H1 (cell line): ENCODE measurements around the gene LAMC3. TPM values are rescaled to one million over a fixed set of nuclear protein-coding genes. Genes with fewer than 3 reads are reported as not detected.

Experiments
- CTCF ChIA-PET: fragments of 300-600 bp; sonication (Branson Sonifier 250); formaldehyde crosslinking; loops from one replicate; lab custom pipeline; 2021; ENCODE audit not compliant: partially characterized antibody; lab: Charles Lee
- POLR2A ChIA-PET: fragments of 300-600 bp; sonication (Branson Sonifier 250); formaldehyde crosslinking; loops from one replicate; lab custom pipeline; 2021; ENCODE audit warnings: inconsistent platforms; ENCODE audit not compliant: partially characterized antibody; lab: Charles Lee
- DNase-seq, 2 experiments: peaks; one replicate each; pipeline versions ENCODE4 v3.0.0 to v3.0.0-alpha.2; 2010 to 2022; ENCODE audit warnings: low spot score in 2 of 2, low read depth in 1 of 2, mixed read lengths in 1 of 2
- FAIRE-seq: peaks from 2 replicates; lab custom pipeline; 2011; peaks lifted over from hg19 to GRCh38; lab: Jason Lieb, UNC
- H2AFZ ChIP-seq: 2 replicates; pipeline ENCODE4 v1.8.1; 2012; ENCODE audit warnings: low read length, inconsistent platforms
- H2AK5ac ChIP-seq: 2 replicates; pipeline ENCODE4 v1.6.1; 2013; ENCODE audit warnings: low read depth, low read length
- H2BK120ac ChIP-seq: replicated peaks from 2 replicates; pipeline ENCODE3; 2013; ENCODE audit warnings: low read depth, low read length, inconsistent platforms
- H2BK12ac ChIP-seq: 2 replicates; pipeline ENCODE4 v1.6.1; 2013; ENCODE audit warnings: low read depth, low read length
- H2BK15ac ChIP-seq: 2 replicates; pipeline ENCODE4 v1.6.1; 2013; ENCODE audit warnings: low read length
- H2BK20ac ChIP-seq: 2 replicates; pipeline ENCODE4 v1.6.1; 2013; ENCODE audit warnings: low read length
- H2BK5ac ChIP-seq: 2 replicates; pipeline ENCODE4 v1.6.1; 2013; ENCODE audit warnings: low read depth, low read length
- H3K14ac ChIP-seq: 2 replicates; pipeline ENCODE4 v1.6.1; 2013; ENCODE audit warnings: inconsistent platforms; ENCODE audit not compliant: insufficient read length
- H3K18ac ChIP-seq: 2 replicates; pipeline ENCODE4 v1.6.1; 2013; ENCODE audit warnings: low read length; ENCODE audit errors: extremely low read depth
- H3K23ac ChIP-seq: 2 replicates; pipeline ENCODE4 v1.6.1; 2013; ENCODE audit warnings: inconsistent platforms; ENCODE audit not compliant: insufficient read length
- H3K23me2 ChIP-seq: 2 replicates; pipeline ENCODE4 v1.6.1; 2013; ENCODE audit warnings: low read depth, low read length
- H3K27ac ChIP-seq: 2 replicates; pipeline ENCODE4 v1.6.1; 2011; ENCODE audit warnings: low read depth, low read length, inconsistent platforms
- H3K27me3 ChIP-seq, 4 experiments: replicated peaks in 1 of 4; 1 replicate in 1 of 4; 2 replicates in 3 of 4; pipeline versions ENCODE4 v1.6.1 to v1.8.1; 2011 to 2013; ENCODE audit warnings: low read length in 3 of 4, mild to moderate bottlenecking in 3 of 4, inconsistent platforms in 2 of 4, mixed read lengths in 2 of 4, moderate library complexity in 1 of 4; ENCODE audit not compliant: control insufficient read depth in 3 of 4, insufficient read depth in 3 of 4; ENCODE audit errors: extremely low read depth in 1 of 4
- H3K36me3 ChIP-seq, 4 experiments: 2 replicates each; pipeline versions ENCODE4 v1.6.1 to v1.8.1; 2011 to 2013; ENCODE audit warnings: mild to moderate bottlenecking in 4 of 4, low read length in 3 of 4, moderate library complexity in 2 of 4, control low read depth in 1 of 4, inconsistent platforms in 1 of 4; ENCODE audit not compliant: insufficient read depth in 4 of 4, control insufficient read depth in 2 of 4
- H3K4ac ChIP-seq: replicated peaks from 2 replicates; pipeline ENCODE3; 2013; ENCODE audit warnings: low read length, low read depth, mixed read lengths, inconsistent platforms; ENCODE audit not compliant: insufficient read length
- H3K4me1 ChIP-seq, 4 experiments: replicated peaks in 1 of 4; 1 replicate in 1 of 4; 2 replicates in 3 of 4; pipeline versions ENCODE4 v1.6.1 to v1.8.1; 2011 to 2013; ENCODE audit warnings: low read length in 3 of 4, inconsistent platforms in 2 of 4, mixed read lengths in 1 of 4; ENCODE audit not compliant: insufficient read depth in 4 of 4, control insufficient read depth in 3 of 4
- H3K4me2 ChIP-seq, 2 experiments: 2 replicates each; pipeline versions ENCODE4 v1.6.1 to v1.8.1; 2011 to 2013; ENCODE audit warnings: low read depth in 2 of 2, low read length in 2 of 2, control low read depth in 1 of 2, inconsistent platforms in 1 of 2, mild to moderate bottlenecking in 1 of 2; ENCODE audit not compliant: insufficient read depth in 1 of 2
- H3K4me3 ChIP-seq, 4 experiments: fragments of 200-600, 300-600 bp in 1 of 4; sonication (generic), shearing (Covaris generic), sonication (Bioruptor Twin) in 1 of 4; 2 replicates each; pipeline versions ENCODE4 v1.5.1 to v1.8.1; 2011 to 2016; ENCODE audit warnings: low read length in 4 of 4, low read depth in 3 of 4, control low read depth in 2 of 4, inconsistent platforms in 2 of 4, mild to moderate bottlenecking in 2 of 4, mixed read lengths in 1 of 4, moderate library complexity in 1 of 4; ENCODE audit not compliant: insufficient read depth in 2 of 4; ENCODE audit errors: extremely low read depth in 1 of 4
- H3K56ac ChIP-seq: replicated peaks from 2 replicates; pipeline ENCODE3; 2013; ENCODE audit warnings: low read depth, mild to moderate bottlenecking, mixed read lengths, low read length, inconsistent platforms; ENCODE audit not compliant: insufficient read length
- H3K79me1 ChIP-seq: 2 replicates; pipeline ENCODE4 v1.6.1; 2013; ENCODE audit warnings: low read depth, low read length, control low read depth
- H3K79me2 ChIP-seq, 2 experiments: 2 replicates each; pipeline versions ENCODE4 v1.6.1 to v1.8.1; 2012 to 2013; ENCODE audit warnings: low read length in 2 of 2, mild to moderate bottlenecking in 2 of 2, inconsistent platforms in 1 of 2; ENCODE audit not compliant: insufficient read depth in 2 of 2, control insufficient read depth in 1 of 2
- H3K9ac ChIP-seq, 4 experiments: replicated peaks in 1 of 4; 1 replicate in 1 of 4; 2 replicates in 3 of 4; pipeline versions ENCODE4 v1.6.1 to v1.8.1; 2011 to 2013; ENCODE audit warnings: low read depth in 3 of 4, low read length in 3 of 4, control low read depth in 2 of 4, mild to moderate bottlenecking in 2 of 4, moderate library complexity in 2 of 4, inconsistent platforms in 1 of 4; ENCODE audit errors: extremely low read depth in 1 of 4
- H3K9me3 ChIP-seq, 2 experiments: 2 replicates each; pipeline versions ENCODE4 v1.6.1 to v1.8.1; 2012 to 2013; ENCODE audit warnings: mild to moderate bottlenecking in 2 of 2, moderate library complexity in 2 of 2, control low read depth in 1 of 2, inconsistent platforms in 1 of 2, low read depth in 1 of 2, low read length in 1 of 2, mixed read lengths in 1 of 2; ENCODE audit not compliant: insufficient read depth in 2 of 2
- H4K20me1 ChIP-seq, 2 experiments: replicated peaks in 1 of 2; 2 replicates each; pipeline versions ENCODE3 to v1.8.1; 2011 to 2013; ENCODE audit warnings: inconsistent platforms in 2 of 2, low read length in 2 of 2, mild to moderate bottlenecking in 1 of 2; ENCODE audit not compliant: insufficient read depth in 2 of 2, control insufficient read depth in 1 of 2
- H4K5ac ChIP-seq: 2 replicates; pipeline ENCODE4 v1.6.1; 2013; ENCODE audit warnings: low read length, low read depth, mixed read lengths, inconsistent platforms; ENCODE audit not compliant: insufficient read length
- H4K8ac ChIP-seq: 2 replicates; pipeline ENCODE4 v1.8.0; 2013; ENCODE audit warnings: mild to moderate bottlenecking, moderate library complexity, low read length, inconsistent platforms; ENCODE audit not compliant: insufficient read depth; ENCODE audit errors: extremely low read depth
- H4K91ac ChIP-seq: replicated peaks from 2 replicates; pipeline ENCODE3; 2013; ENCODE audit warnings: low read length, mixed read lengths, inconsistent platforms; ENCODE audit not compliant: insufficient read length
- ASH2L ChIP-seq: fragments of 200-600, 300-600 bp; sonication (generic); IDR thresholded peaks from one replicate; pipeline ENCODE4 v1.7.1; 2017; ENCODE audit warnings: low read length
- CEBPB ChIP-seq: IDR thresholded peaks from 2 replicates; pipeline ENCODE4 v1.6.1; 2012; ENCODE audit warnings: low read depth, low read length
- JUND ChIP-seq: IDR thresholded peaks from 2 replicates; pipeline ENCODE4 v1.6.1; 2011; ENCODE audit warnings: mild to moderate bottlenecking, improper control_type of control experiment, low read length
- KDM5A ChIP-seq: fragments of 200-600 bp; IDR thresholded peaks from 2 replicates; pipeline ENCODE4 v1.7.1; 2012; ENCODE audit warnings: mild to moderate bottlenecking, low read length, inconsistent platforms, mixed read lengths
- NANOG ChIP-seq: IDR thresholded peaks from 2 replicates; pipeline ENCODE4 v1.6.1; 2011; ENCODE audit warnings: low read length, low read depth, mild to moderate bottlenecking, inconsistent platforms; ENCODE audit not compliant: insufficient read depth, poor library complexity, severe bottlenecking
- POLR2AphosphoS5 ChIP-seq: IDR thresholded peaks from 2 replicates; pipeline ENCODE4 v1.6.1; 2011; ENCODE audit warnings: low read depth, low read length
- SAP30 ChIP-seq: fragments of 300-600 bp; sonication (generic); IDR thresholded peaks from 2 replicates; pipeline ENCODE4 v1.7.1; 2012; ENCODE audit warnings: low read length, moderate library complexity, mild to moderate bottlenecking, inconsistent platforms; ENCODE audit not compliant: insufficient read depth, insufficient replicate concordance
- SP1 ChIP-seq: IDR thresholded peaks from 2 replicates; pipeline ENCODE4 v1.6.1; 2011; ENCODE audit warnings: low read depth, low read length
- WGBS, 2 experiments: shearing (Covaris generic) in 1 of 2; methylation state at CpG; one replicate each; pipeline versions ENCODE4 v1.1.6 to v1.1.7; 2013 to 2015; ENCODE audit warnings: low lambda C conversion rate in 2 of 2, mixed read lengths in 2 of 2, inconsistent platforms in 1 of 2, low coverage in 1 of 2, missing lambda C conversion rate in 1 of 2; ENCODE audit not compliant: insufficient replicate concordance in 2 of 2, insufficient coverage in 1 of 2, insufficient read length in 1 of 2; ENCODE audit errors: extremely low coverage in 1 of 2, missing lambda C conversion rate in 1 of 2; 5-methylcytosine and 5-hydroxymethylcytosine counted together
- polyA plus RNA-seq, 7 experiments: library from polyadenylated mRNA; depleted of rRNA in 3 of 7; stranded (reverse) in 5 of 7; unstranded in 2 of 7; fragments of >200 nt in 5 of 7; fragments of 200-250 nt in 2 of 7; gene quantifications; 1 replicate in 5 of 7; 2 replicates in 1 of 7; 4 replicates in 1 of 7; pipeline versions ENCODE4 v1.2.1 to v1.2.3, GENCODE V29; 2011 to 2013; ENCODE audit warnings: missing spikeins in 2 of 7, mixed read lengths in 2 of 7
- total RNA-seq: library from RNA; stranded (reverse); fragmentation: NEBNext Ultra II Directional; extraction: Animal tissue kit (Norgen Biotek cat#: 25700); gene quantifications from 2 replicates; pipeline ENCODE4 v1.2.1, GENCODE V29; 2021
- TF ChIP-seq, protein P1 (sequence below): IDR thresholded peaks from 2 replicates; pipeline ENCODE4 v1.6.1; 2012; ENCODE audit warnings: inconsistent platforms
- TF ChIP-seq, protein P2 (sequence below), 3 experiments: IDR thresholded peaks; 1 replicate in 2 of 3; 2 replicates in 1 of 3; pipeline versions ENCODE4 v1.5.1 to v1.6.1; 2011; ENCODE audit warnings: low read length in 3 of 3, mild to moderate bottlenecking in 3 of 3, inconsistent platforms in 2 of 3, low read depth in 1 of 3, moderate library complexity in 1 of 3; ENCODE audit not compliant: insufficient read depth in 1 of 3; ENCODE audit errors: control extremely low read depth in 1 of 3

Gene LAMC3
- total and polyA plus RNA-seq, 2 of the 8 experiments (the other 6 are each of a cell fraction or from before 2014, with no cell fraction given) = 9.3 to 12.3 TPM

DNA sequence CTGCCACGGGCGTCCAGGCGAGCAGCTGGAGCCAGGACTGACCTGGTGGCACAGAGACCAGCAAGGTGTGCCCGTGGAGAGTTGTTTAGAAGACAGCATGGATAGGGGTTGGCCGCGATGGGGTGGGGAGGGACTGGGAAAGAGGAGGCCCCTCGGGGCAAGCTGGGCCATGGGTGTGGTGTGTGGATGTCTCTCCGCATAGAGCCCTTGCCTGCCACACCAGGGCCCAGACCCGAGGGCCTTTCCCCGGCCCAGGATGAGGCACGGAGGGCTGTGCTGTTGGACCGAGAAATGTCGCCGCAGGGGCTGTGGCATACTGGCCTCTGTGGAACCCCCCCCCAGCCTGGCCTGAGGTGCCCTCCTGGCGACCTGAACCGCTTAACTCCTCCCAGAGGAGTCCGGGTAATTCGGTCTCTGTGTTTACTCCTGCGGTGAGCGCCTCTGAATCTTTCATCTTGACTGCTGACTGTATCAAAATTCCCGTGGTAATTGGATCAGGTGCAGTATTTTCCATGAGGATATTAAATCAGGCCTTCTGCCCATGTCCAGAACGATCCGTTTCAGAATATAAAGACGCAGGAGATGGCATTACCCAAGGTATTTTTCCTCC, 22.5 kb upstream of the LAMC3 start:
- H4K5ac ChIP-seq = no peak overlapping the region
- H2BK120ac ChIP-seq = no peak overlapping the region
- no peaks in the 10 kb centered on the region for H3K79me2 ChIP-seq
- H2BK20ac ChIP-seq = 0 out of 2 replicates have a peak overlapping the region, but pooled peaks have one; percentile 48
- no peaks in the 10 kb centered on the region for H3K79me1 ChIP-seq
- H2BK12ac ChIP-seq = no peak overlapping the region
- H3K4me2 ChIP-seq = no peak overlapping the region
- no peak overlapping the region for H2AFZ ChIP-seq
- H3K23ac ChIP-seq = no peak overlapping the region
- H3K4me3 ChIP-seq = no peak overlapping the region
- H3K4me1 ChIP-seq = peaks cover 3 to 10% (median 7%) of the 10 kb centered on the region in 4 experiments; a peak in 4 of 7 replicates
- H3K36me3 ChIP-seq = no peaks in the 10 kb centered on the region
- no peaks in the 10 kb centered on the region for H3K23me2 ChIP-seq
- no peak overlapping the region for H3K9ac ChIP-seq
- no peaks in the 10 kb centered on the region for H3K9me3 ChIP-seq
- no peak overlapping the region for H2BK5ac ChIP-seq
- no peak overlapping the region for H3K4ac ChIP-seq
- POLR2A ChIA-PET = no interaction called here
- H3K27me3 ChIP-seq = no peaks in the 10 kb centered on the region
- DNase-seq (no peak), FAIRE-seq (no peak)
- CTCF ChIA-PET = interaction anchor here (1.0 to 4.2 kb wide), 6 partner anchors 11 to 121 kb away, joined by 3 to 27 read pairs (median 4); no protein-coding TSS in a partner anchor
- H4K91ac ChIP-seq = no peak overlapping the region
- no peak overlapping the region for H3K18ac ChIP-seq
- WGBS, 2 experiments = 85% methylated on average over 24 of the region's 24 CpGs; no CpG with 5 or more reads in 1 of the 2 experiments
- peaks cover 0 to 2% of the 10 kb centered on the region in 2 experiments for H4K20me1 ChIP-seq
- no peak overlapping the region for H3K56ac ChIP-seq
- H3K14ac ChIP-seq = no peak overlapping the region
- no peak overlapping the region; the same call in 1 of the 2 replicates for H2BK15ac ChIP-seq
- H4K8ac ChIP-seq = no peak overlapping the region
- H3K27ac ChIP-seq = no peak overlapping the region
- no peak overlapping the region for H2AK5ac ChIP-seq
- TF ChIP-seq POLR2AphosphoS5 (no peak), CEBPB (no peak), SAP30 (no peak), SP1 (no peak), NANOG (no peak), KDM5A (no peak), JUND (no peak), ASH2L (no peak)
- TF ChIP-seq, protein P1, sequence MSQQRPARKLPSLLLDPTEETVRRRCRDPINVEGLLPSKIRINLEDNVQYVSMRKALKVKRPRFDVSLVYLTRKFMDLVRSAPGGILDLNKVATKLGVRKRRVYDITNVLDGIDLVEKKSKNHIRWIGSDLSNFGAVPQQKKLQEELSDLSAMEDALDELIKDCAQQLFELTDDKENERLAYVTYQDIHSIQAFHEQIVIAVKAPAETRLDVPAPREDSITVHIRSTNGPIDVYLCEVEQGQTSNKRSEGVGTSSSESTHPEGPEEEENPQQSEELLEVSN = no peak
- TF ChIP-seq, protein P2, sequence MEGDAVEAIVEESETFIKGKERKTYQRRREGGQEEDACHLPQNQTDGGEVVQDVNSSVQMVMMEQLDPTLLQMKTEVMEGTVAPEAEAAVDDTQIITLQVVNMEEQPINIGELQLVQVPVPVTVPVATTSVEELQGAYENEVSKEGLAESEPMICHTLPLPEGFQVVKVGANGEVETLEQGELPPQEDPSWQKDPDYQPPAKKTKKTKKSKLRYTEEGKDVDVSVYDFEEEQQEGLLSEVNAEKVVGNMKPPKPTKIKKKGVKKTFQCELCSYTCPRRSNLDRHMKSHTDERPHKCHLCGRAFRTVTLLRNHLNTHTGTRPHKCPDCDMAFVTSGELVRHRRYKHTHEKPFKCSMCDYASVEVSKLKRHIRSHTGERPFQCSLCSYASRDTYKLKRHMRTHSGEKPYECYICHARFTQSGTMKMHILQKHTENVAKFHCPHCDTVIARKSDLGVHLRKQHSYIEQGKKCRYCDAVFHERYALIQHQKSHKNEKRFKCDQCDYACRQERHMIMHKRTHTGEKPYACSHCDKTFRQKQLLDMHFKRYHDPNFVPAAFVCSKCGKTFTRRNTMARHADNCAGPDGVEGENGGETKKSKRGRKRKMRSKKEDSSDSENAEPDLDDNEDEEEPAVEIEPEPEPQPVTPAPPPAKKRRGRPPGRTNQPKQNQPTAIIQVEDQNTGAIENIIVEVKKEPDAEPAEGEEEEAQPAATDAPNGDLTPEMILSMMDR (IDR thresholded peaks at IDR 0.05; ENCODE audit: control extremely low read depth in 1 of 3, insufficient read depth in 1 of 3, low read depth in 1 of 3, low read length in 3 of 3) = no peak
